Skin epidermis (tissue), 12 donors: Measurements from ENCODE around the gene TBC1D22A.
A peak's percentile ranks its signal among the peaks of the same experiment; 100 is the strongest.

Experiments
- H3K27ac ChIP-seq, 21 experiments: fragments of 200-600 bp; sonication (generic) in 11 of 21; one replicate each; pipeline ENCODE4 v1.5.0; 2020; ENCODE audit warnings: mild to moderate bottlenecking in 3 of 21, inconsistent platforms in 2 of 21, moderate library complexity in 2 of 21
- H3K4me3 ChIP-seq, 7 experiments: fragments of 200-600 bp; sonication (generic) in 2 of 7; one replicate each; pipeline ENCODE4 v1.5.0; 2020; ENCODE audit warnings: inconsistent platforms in 2 of 7, mild to moderate bottlenecking in 2 of 7, moderate library complexity in 1 of 7

Gene TBC1D22A

GRCh38 chr22:46764779-46765485 lies 2.5 kb downstream of the TBC1D22A start:
- peak overlapping the region in 1 of 21 experiments; percentile 21 for H3K27ac ChIP-seq
- no peak overlapping the region for H3K4me3 ChIP-seq

DNA sequence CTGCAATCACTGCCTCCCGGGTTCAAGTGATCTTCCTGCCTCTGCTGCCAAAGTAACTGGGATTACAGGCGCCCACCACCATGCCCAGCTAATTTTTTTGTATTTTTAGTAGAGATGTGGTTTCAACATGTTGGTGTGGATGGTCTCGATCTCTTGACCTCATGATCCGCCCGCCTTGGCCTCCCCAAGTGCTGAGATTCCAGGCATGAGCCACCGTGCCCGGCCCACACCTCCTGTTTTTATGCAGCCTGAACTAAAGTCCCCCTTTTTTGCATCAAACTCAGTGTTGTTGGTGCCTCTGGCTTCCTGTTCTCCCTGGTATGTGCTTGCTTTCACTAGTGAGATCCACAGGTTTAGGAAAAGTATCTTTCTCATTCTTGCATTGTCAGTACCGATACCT lies 4.2 kb downstream of the TBC1D22A start:
- H3K27ac ChIP-seq: no peak overlapping the region
- no peak overlapping the region for H3K4me3 ChIP-seq

- peak overlapping the region in 6 of 21 experiments; percentile 17 to 75 (median 34) for H3K27ac ChIP-seq
- H3K4me3 ChIP-seq: no peak overlapping the region
Measured at GRCh38 chr22:46767249-46767985, 5.0 kb downstream of the TBC1D22A start.

DNA sequence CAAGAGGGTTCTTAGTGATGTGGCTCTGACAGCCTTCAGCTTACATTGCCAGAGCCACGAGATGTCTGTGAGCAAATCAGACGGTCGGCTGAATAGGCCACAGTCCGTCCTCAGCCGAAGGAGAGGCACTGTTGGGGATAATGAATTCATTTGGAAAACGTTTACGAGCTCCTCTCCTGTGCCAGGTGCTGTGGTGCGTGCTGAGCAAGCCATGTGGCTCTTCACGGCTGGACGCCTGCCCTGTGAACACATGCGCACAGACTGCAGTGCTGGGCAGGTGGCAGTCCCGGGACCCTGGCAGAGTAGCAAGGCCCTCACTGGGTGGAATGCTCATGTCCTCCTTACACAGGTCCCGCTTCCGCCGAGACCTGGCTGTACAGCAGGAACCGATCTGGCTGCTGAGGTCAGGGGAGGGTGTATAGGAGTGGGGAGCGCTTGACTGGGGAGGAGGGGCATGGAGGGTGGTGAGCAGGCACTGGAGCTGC lies 6.8 kb downstream of the TBC1D22A start:
- H3K27ac ChIP-seq: peak overlapping the region in 16 of 21 experiments; percentile 27 to 82 (median 64)

GRCh38 chr22:46769706-46770105 lies 7.3 kb downstream of the TBC1D22A start:
- Histone ChIP-seq H3K4me3 (no peak overlapping the region), H3K27ac (peak overlapping the region in 17 of 21 experiments; percentile 21 to 82 (median 59))

More for the DNA sequence above, 6.8 kb downstream of the TBC1D22A start:
- H3K4me3 ChIP-seq: no peak overlapping the region

- peak overlapping the region in 19 of 21 experiments; percentile 9 to 82 (median 57) for H3K27ac ChIP-seq
Measured at GRCh38 chr22:46770151-46770641, 7.7 kb downstream of the TBC1D22A start.

GRCh38 chr22:46770726-46771125 lies 8.3 kb downstream of the TBC1D22A start:
- peak overlapping the region in 18 of 21 experiments; percentile 21 to 82 (median 58) for H3K27ac ChIP-seq

More at GRCh38 chr22:46770151-46770641, 7.7 kb downstream of the TBC1D22A start:
- H3K4me3 ChIP-seq: no peak overlapping the region

DNA sequence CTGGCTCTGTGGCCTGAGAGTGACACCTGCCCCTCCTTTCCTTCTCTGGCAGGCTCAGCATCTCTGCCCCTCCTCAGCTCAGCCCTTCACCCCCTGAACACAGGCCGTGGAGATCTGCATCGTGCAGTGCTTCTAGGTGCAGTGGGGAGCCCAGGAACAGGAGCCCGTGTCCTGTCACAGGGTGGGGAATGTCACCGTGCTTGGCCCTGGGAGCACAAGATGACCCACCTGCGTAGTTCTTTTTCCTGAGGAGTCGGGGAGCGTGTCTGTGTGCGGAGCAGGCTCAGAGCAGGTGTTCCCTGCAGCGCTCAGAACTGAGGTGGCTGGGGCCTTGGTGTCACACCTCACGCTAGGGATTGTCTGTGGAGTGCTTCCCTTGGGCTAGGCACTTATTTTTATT lies 10.6 kb downstream of the TBC1D22A start:
- peak overlapping the region in 17 of 21 experiments; percentile 8 to 83 (median 69) for H3K27ac ChIP-seq
- H3K4me3 ChIP-seq: no peak overlapping the region

More at GRCh38 chr22:46770726-46771125, 8.3 kb downstream of the TBC1D22A start:
- H3K4me3 ChIP-seq: no peak overlapping the region

DNA sequence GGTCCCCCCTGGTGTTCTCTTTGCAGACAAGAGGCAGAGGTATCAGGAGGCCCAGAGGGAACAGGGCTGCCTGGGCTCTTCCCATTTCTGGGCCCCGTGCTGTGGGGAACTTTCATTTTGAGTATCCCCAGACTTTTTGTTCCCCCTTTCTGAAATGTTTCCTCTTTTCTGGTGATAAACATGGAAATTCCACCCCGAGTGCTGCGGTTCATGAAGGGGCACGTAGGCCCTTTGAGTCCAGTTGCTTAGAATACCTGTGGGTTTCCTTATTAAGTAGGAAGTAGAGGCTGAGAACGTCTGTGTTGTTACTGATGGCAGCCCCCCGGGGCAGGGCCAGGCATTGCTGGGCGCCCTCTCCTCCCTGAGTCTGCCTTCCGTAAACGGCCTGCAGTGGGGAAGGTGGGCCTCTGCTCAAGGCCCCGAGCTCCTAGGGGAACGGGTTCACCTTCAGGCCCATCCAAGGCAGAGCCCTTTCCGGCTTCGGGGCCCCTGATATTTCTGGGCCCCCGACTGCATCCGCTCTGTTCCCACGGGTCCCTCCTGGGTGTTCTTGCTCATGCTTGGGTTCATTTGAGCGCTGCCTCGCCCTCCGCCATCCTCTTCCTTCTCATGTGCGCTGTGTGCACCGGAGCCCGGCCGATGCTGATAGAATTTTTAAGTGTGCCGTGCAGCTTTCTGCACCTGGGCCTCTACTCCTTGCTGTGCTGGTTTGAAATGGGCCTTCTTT lies 12.0 kb downstream of the TBC1D22A start:
- Histone ChIP-seq H3K27ac (peak overlapping the region; percentile 42 to 83 (median 72)), H3K4me3 (peak overlapping the region in 1 of 7 experiments; percentile 8)

GRCh38 chr22:46774980-46775849 lies 12.8 kb downstream of the TBC1D22A start:
- Histone ChIP-seq H3K4me3 (peak overlapping the region in 1 of 7 experiments; percentile 8), H3K27ac (peak overlapping the region in 20 of 21 experiments; percentile 56 to 83 (median 72))

- Histone ChIP-seq H3K4me3 (no peak overlapping the region), H3K27ac (peak overlapping the region in 9 of 21 experiments; percentile 27 to 83 (median 76))
Measured at GRCh38 chr22:46775850-46776826, 13.7 kb downstream of the TBC1D22A start.

- no peak overlapping the region for H3K4me3 ChIP-seq
- H3K27ac ChIP-seq: peak overlapping the region in 10 of 21 experiments; percentile 10 to 81 (median 44)
Measured at GRCh38 chr22:46776876-46777608, 14.6 kb downstream of the TBC1D22A start.

- peak overlapping the region in 4 of 21 experiments; percentile 21 to 75 (median 45) for H3K27ac ChIP-seq
- H3K4me3 ChIP-seq: no peak overlapping the region
Measured at GRCh38 chr22:46777609-46777970, 15.1 kb downstream of the TBC1D22A start.

GRCh38 chr22:46779023-46779422 lies 16.6 kb downstream of the TBC1D22A start:
- Histone ChIP-seq H3K4me3 (no peak overlapping the region), H3K27ac (no peak overlapping the region)

DNA sequence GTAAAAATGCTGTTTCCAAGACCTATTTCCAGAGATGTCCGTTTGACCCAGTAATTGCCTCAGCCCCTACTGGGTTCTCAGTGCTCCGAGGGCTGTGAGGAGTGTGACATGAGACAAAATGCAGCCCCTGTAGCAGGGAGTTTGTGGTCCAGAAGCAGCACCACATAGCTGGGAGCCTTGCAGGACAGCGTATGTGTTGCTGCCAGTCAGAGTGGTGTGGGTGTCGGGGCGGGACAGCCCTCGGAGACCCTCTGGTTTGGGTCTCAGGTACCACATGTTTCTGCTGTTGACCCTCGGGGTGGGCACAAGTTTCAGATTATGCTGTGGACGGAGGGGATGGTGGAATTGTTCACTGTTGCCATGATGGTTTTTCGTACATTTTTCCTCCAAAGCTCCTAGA lies 17.2 kb downstream of the TBC1D22A start:
- H3K4me3 ChIP-seq: no peak overlapping the region
- H3K27ac ChIP-seq: no peak overlapping the region

- H3K27ac ChIP-seq: no peak overlapping the region
- no peak overlapping the region for H3K4me3 ChIP-seq
Measured at GRCh38 chr22:46780453-46780852, 18.0 kb downstream of the TBC1D22A start.

DNA sequence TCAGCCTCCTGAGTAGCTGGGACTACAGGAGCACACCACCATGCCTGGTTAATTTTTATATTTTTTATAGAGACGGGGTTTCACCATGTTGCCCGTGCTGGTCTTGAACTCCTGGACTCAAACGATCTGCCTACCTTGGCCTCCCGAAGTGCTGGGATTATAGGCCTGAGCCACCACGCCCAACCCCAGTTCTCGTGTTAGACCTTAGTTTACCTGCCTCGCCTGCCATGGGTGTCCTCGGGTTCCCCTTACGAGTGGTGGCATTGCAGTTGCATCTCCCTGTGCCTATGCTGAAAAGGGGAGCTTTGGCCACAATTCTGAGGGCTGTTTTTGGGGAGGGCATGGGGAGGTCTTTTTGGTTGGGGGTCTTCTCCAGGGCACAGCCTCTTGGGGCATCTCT lies 18.8 kb downstream of the TBC1D22A start:
- Histone ChIP-seq H3K27ac (no peak overlapping the region), H3K4me3 (no peak overlapping the region)
